K562 (cell line): ENCODE results near the gene FAM107B. TPM values are rescaled to one million over a fixed set of nuclear protein-coding genes. Genes with fewer than 3 reads are reported as not detected.

Experiments
- ATAC-seq: fragments of 200-7000 bp; cut with Tn5 transposase; 3 replicates; pipeline ENCODE4 v1.9.1; 2020; ENCODE audit warnings: moderate library complexity
- BruUV-seq: library from RNA; stranded (reverse); fragments of 400-500 nt; replicated peaks from 2 replicates; lab custom pipeline; 2021; lab: Mats Ljungman, UMichigan
- CTCF ChIA-PET: fragments of 300-600 bp; formaldehyde crosslinking; extraction: SDS; loops from one replicate; lab custom pipeline; 2021; ENCODE audit warnings: low intra/inter-chr PET ratio; lab: Yijun Ruan, JAX
- POLR2A ChIA-PET: fragments of 300-600, 350-650 bp; sonication (Branson Sonifier 250); formaldehyde crosslinking; extraction: SDS; loops from one replicate; lab custom pipeline; 2021; ENCODE audit warnings: antibody characterized with exemption, inconsistent platforms; lab: Yijun Ruan, JAX
- DNase-seq, 4 experiments: peaks; one replicate each; pipeline versions ENCODE4 v3.0.0 to v3.0.0-alpha.2; 2011 to 2018; ENCODE audit warnings: low spot score in 3 of 4, mixed read lengths in 3 of 4; ENCODE audit errors: extremely low read depth in 1 of 4
- FAIRE-seq: peaks from 2 replicates; lab custom pipeline; 2011; peaks lifted over from hg19 to GRCh38; lab: Jason Lieb, UNC
- H2AFZ ChIP-seq: 2 replicates; pipeline ENCODE4 v1.6.0; 2011; ENCODE audit warnings: low read depth, low read length, control low read depth, inconsistent platforms
- H3K27ac ChIP-seq: fragments of 200-600 bp; 3 replicates; pipeline ENCODE4 v1.8.0; 2011; ENCODE audit warnings: low read depth, mild to moderate bottlenecking, control low read depth, inconsistent platforms, low read length, moderate library complexity, mixed read lengths; ENCODE audit errors: extremely low read depth
- H3K27me3 ChIP-seq, 2 experiments: fragments of 300-600 bp in 1 of 2; 2 replicates in 1 of 2; 3 replicates in 1 of 2; pipeline versions ENCODE4 v1.6.0 to v1.8.0; 2011; ENCODE audit warnings: inconsistent platforms in 2 of 2, low read length in 2 of 2, mild to moderate bottlenecking in 1 of 2, mixed read lengths in 1 of 2, moderate library complexity in 1 of 2; ENCODE audit not compliant: control insufficient read depth in 2 of 2, insufficient read depth in 2 of 2
- H3K36me3 ChIP-seq: fragments of 300-600 bp; 3 replicates; pipeline ENCODE4 v1.8.0; 2011; ENCODE audit warnings: mild to moderate bottlenecking, low read length, inconsistent platforms; ENCODE audit not compliant: control insufficient read depth, insufficient read depth
- H3K4me1 ChIP-seq, 2 experiments: fragments of 200-600 bp in 1 of 2; replicated peaks in 1 of 2; 2 replicates in 1 of 2; 3 replicates in 1 of 2; pipeline versions ENCODE4 v1.5.1 to v1.8.0; 2011; ENCODE audit warnings: inconsistent platforms in 2 of 2, low read length in 2 of 2, mild to moderate bottlenecking in 1 of 2, mixed read lengths in 1 of 2, moderate library complexity in 1 of 2; ENCODE audit not compliant: control insufficient read depth in 2 of 2, insufficient read depth in 2 of 2
- H3K4me2 ChIP-seq: 2 replicates; pipeline ENCODE4 v1.6.1; 2011; ENCODE audit warnings: low read length, control low read depth, inconsistent platforms, mixed read lengths; ENCODE audit not compliant: insufficient read depth
- H3K4me3 ChIP-seq: fragments of 200-600 bp; sonication (generic), shearing (Covaris generic); 2 replicates; pipeline ENCODE4 v1.5.1; 2016; ENCODE audit warnings: control low read depth, inconsistent platforms
- H3K79me2 ChIP-seq: fragments of 200-600 bp; 3 replicates; pipeline ENCODE4 v1.8.0; 2011; ENCODE audit warnings: low read length, inconsistent platforms; ENCODE audit not compliant: control insufficient read depth, insufficient read depth
- H3K9ac ChIP-seq, 2 experiments: 2 replicates each; pipeline versions ENCODE4 v1.6.0 to v1.6.1; 2011; ENCODE audit warnings: low read depth in 2 of 2, low read length in 2 of 2, control low read depth in 1 of 2, inconsistent platforms in 1 of 2, mild to moderate bottlenecking in 1 of 2, mixed read lengths in 1 of 2; ENCODE audit not compliant: insufficient read depth in 1 of 2
- H3K9me1 ChIP-seq: one replicate; pipeline ENCODE4 v1.6.0; 2011; ENCODE audit warnings: inconsistent platforms, mild to moderate bottlenecking, low read length, moderate library complexity; ENCODE audit not compliant: control insufficient read depth, insufficient read depth
- H3K9me3 ChIP-seq: replicated peaks from 2 replicates; pipeline ENCODE4 v1.5.1; 2011; ENCODE audit warnings: low read depth, low read length, inconsistent platforms; ENCODE audit not compliant: control insufficient read depth, insufficient read depth
- H4K20me1 ChIP-seq: replicated peaks from 2 replicates; pipeline ENCODE4 v1.6.1; 2011; ENCODE audit warnings: low read length, inconsistent platforms, mixed read lengths; ENCODE audit not compliant: control insufficient read depth, insufficient read depth
- GATAD2B ChIP-seq: fragments of 450-650 bp; IDR thresholded peaks from 2 replicates; pipeline ENCODE4 v1.6.1; 2017; ENCODE audit warnings: mild to moderate bottlenecking, borderline replicate concordance
- GTF2F1 ChIP-seq: IDR thresholded peaks from 2 replicates; pipeline ENCODE4 v1.6.1; 2011; ENCODE audit warnings: low read depth, low read length, improper control_type of control experiment
- HMBOX1 ChIP-seq: sonication (generic); IDR thresholded peaks from 2 replicates; pipeline ENCODE4 v1.6.1; 2016
- SIN3B ChIP-seq: fragments of 450-650 bp; IDR thresholded peaks from 2 replicates; pipeline ENCODE4 v1.6.1; 2017; ENCODE audit warnings: low read depth, mild to moderate bottlenecking, moderate library complexity
- STAT5B ChIP-seq: fragments of 250-450 bp; sonication (Bioruptor Pico); IDR thresholded peaks from 2 replicates; pipeline ENCODE4 v1.8.0; 2021; ENCODE audit warnings: mild to moderate bottlenecking, inconsistent platforms
- TEAD1 ChIP-seq, 2 experiments: fragments of 450-650 bp in 1 of 2; sonication (generic) in 1 of 2; formaldehyde crosslinking; IDR thresholded peaks; 2 replicates each; pipeline versions ENCODE4 v1.4.0 to v1.8.0; 2020 to 2022; ENCODE audit warnings: mild to moderate bottlenecking in 2 of 2, missing genetic modification reagents in 1 of 2
- THRB ChIP-seq: fragments of 450-650 bp; formaldehyde crosslinking; conservative IDR thresholded peaks from 2 replicates; pipeline ENCODE4 v1.4.0; 2022; ENCODE audit warnings: mild to moderate bottlenecking, missing genetic modification characterization
- ZBED1 ChIP-seq: IDR thresholded peaks from 2 replicates; pipeline ENCODE4 v1.6.1; 2014
- ZBTB11 ChIP-seq, 3 experiments: fragments of 200-800 bp in 1 of 3; fragments of 250-450 bp in 1 of 3; fragments of 450-650 bp in 1 of 3; sonication (Bioruptor Pico) in 1 of 3; sonication (Bioruptor generic) in 1 of 3; formaldehyde crosslinking in 1 of 3; IDR thresholded peaks; 2 replicates each; pipeline versions ENCODE4 v1.6.1 to v1.8.0; 2016 to 2022; ENCODE audit warnings: mild to moderate bottlenecking in 2 of 3, missing genetic modification characterization in 2 of 3, missing compliant biosample characterization in 1 of 3, moderate library complexity in 1 of 3
- WGBS: fragments of 100-300 bp; shearing (Covaris generic); methylation state at CpG from one replicate; pipeline ENCODE4 v1.1.6; 2016; ENCODE audit warnings: low coverage, mixed read lengths; ENCODE audit not compliant: insufficient coverage; ENCODE audit errors: missing lambda C conversion rate; 5-methylcytosine and 5-hydroxymethylcytosine counted together
- in situ Hi-C: fragments of 300-500 bp; cut with MboI; formaldehyde crosslinking; loops from 4 replicates; pipeline ENCODE4 v1.15.0; 2018; ENCODE audit warnings: inconsistent platforms, mixed read lengths
- intact Hi-C: fragments of 100-400 bp; cut with micrococcal nuclease; formaldehyde crosslinking; loops from 2 replicates; pipeline ENCODE4 v1.14.2; 2022
- polyA plus RNA-seq, 8 experiments: library from polyadenylated mRNA; depleted of rRNA in 4 of 8; stranded (reverse) in 5 of 8; unstranded in 3 of 8; fragments of >200 nt; fragmentation: Nextera tagmentation in 2 of 8; fragmentation: Illumina TruSeq in 1 of 8; extraction: Ambion mirVana in 2 of 8; extraction: Trizol in 1 of 8; gene quantifications; 2 replicates each; pipeline versions ENCODE4 v1.2.1 to v1.2.3, GENCODE V29; 2011 to 2014; ENCODE audit warnings: inconsistent platforms in 1 of 8, missing spikeins in 1 of 8
- total RNA-seq, 7 experiments: library from RNA; depleted of rRNA in 6 of 7; stranded (reverse); fragments of >200 nt in 6 of 7; fragmentation: Illumina TruSeq in 2 of 7; extraction: Trizol in 2 of 7; gene quantifications; 2 replicates each; pipeline versions ENCODE4 v1.2.1 to v1.2.3, GENCODE V29; 2011 to 2021; ENCODE audit warnings: low replicate concordance in 1 of 7

The FAM107B gene
- total and polyA plus RNA-seq, 9 of the 15 experiments (the other 6 are each of a cell fraction or from before 2014, with no cell fraction given), result 0.40 to 2.8 (median 1.4) TPM

- Histone ChIP-seq H3K4me3 (no peak overlapping the region), H3K27ac (no peak overlapping the region), H3K9me1 (no peaks in the 10 kb centered on the region), H3K4me1 (peaks cover 0 to 12% of the 10 kb centered on the region in 2 experiments; a peak in 2 of 5 replicates), H3K9ac (no peak overlapping the region), H2AFZ (no peak overlapping the region), H3K9me3 (no peaks in the 10 kb centered on the region), H3K36me3 (no peaks in the 10 kb centered on the region), H3K27me3 (peaks cover 21 to 46% of the 10 kb centered on the region in 2 experiments), H3K4me2 (no peak overlapping the region), H3K79me2 (no peaks in the 10 kb centered on the region), H4K20me1 (no peaks in the 10 kb centered on the region)
- no peak for ATAC-seq
- ChIA-PET CTCF (no interaction called here), POLR2A (no interaction called here)
- DNase-seq, result no peak
- FAIRE-seq, result no peak
- WGBS, result 0% methylated on average over 4 of the region's 4 CpGs
- in situ Hi-C loops (no loop called here), intact Hi-C loops (no loop called here)
- BruUV-seq, result no TSS peak
- no peak for TF ChIP-seq GTF2F1
- no peak for TF ChIP-seq TEAD1 (CRISPR knock-in tag; IDR thresholded peaks at IDR 0.05)
Observed at GRCh38 chr10:14601326-14601725, 173.4 kb downstream of the FAM107B start.

- Histone ChIP-seq H2AFZ (no peak overlapping the region), H3K27ac (no peak overlapping the region), H3K4me2 (no peak overlapping the region), H3K79me2 (no peaks in the 10 kb centered on the region), H3K4me1 (peaks cover 0 to 12% of the 10 kb centered on the region in 2 experiments; a peak in 2 of 5 replicates), H3K9ac (no peak overlapping the region), H3K27me3 (peaks cover 17 to 41% of the 10 kb centered on the region in 2 experiments), H3K9me1 (no peaks in the 10 kb centered on the region), H3K36me3 (no peaks in the 10 kb centered on the region), H3K4me3 (no peak overlapping the region), H3K9me3 (no peaks in the 10 kb centered on the region), H4K20me1 (no peaks in the 10 kb centered on the region)
- no peak for ATAC-seq
- intact Hi-C loops (no loop called here), in situ Hi-C loops (no loop called here)
- CTCF ChIA-PET, result no interaction called here
- no peak for DNase-seq
- no TSS peak for BruUV-seq
- no peak for FAIRE-seq
- POLR2A ChIA-PET, result interaction anchor here (0.5 to 0.7 kb wide), 2 partner anchors 453 to 1363 kb away, joined by 3 read pairs; no protein-coding TSS in a partner anchor
- 2% methylated on average over 7 of the region's 8 CpGs for WGBS
- TF ChIP-seq HMBOX1 (no peak), GATAD2B (no peak), ZBTB11 (CRISPR knock-in tag; IDR thresholded peaks at IDR 0.05) (no peak), ZBED1 (no peak), SIN3B (no peak), STAT5B (CRISPR knock-in tag) (no peak), THRB (CRISPR knock-in tag) (no peak)
Observed at GRCh38 chr10:14600065-14600464, 174.6 kb downstream of the FAM107B start.
